K562 (cell line): ENCODE results near the gene DENND10. TPM values are rescaled to one million over a fixed set of nuclear protein-coding genes. Genes with fewer than 3 reads are reported as not detected.

ENCODE experiments used
- ARID4B ChIP-seq: sonication (generic); formaldehyde crosslinking; IDR thresholded peaks from 2 replicates; pipeline ENCODE4 v1.8.0; 2022; ENCODE audit warnings: mild to moderate bottlenecking, missing genetic modification reagents
- CBFB ChIP-seq: sonication (generic); formaldehyde crosslinking; IDR thresholded peaks from 2 replicates; pipeline ENCODE4 v1.4.0; 2020; ENCODE audit warnings: mild to moderate bottlenecking, missing genetic modification reagents
- COPS2 ChIP-seq: fragments of 450-650 bp; conservative IDR thresholded peaks from 2 replicates; pipeline ENCODE4 v1.6.1; 2016; ENCODE audit warnings: mild to moderate bottlenecking, moderate library complexity
- DLX4 ChIP-seq: fragments of 250-450 bp; sonication (Bioruptor Pico); IDR thresholded peaks from 2 replicates; pipeline ENCODE4 v1.6.1; 2021; ENCODE audit warnings: mild to moderate bottlenecking
- ESRRA ChIP-seq: fragments of 450-650 bp; IDR thresholded peaks from 2 replicates; pipeline ENCODE4 v1.6.1; 2014; ENCODE audit warnings: low read depth, mild to moderate bottlenecking, moderate library complexity, borderline replicate concordance
- FOXJ2 ChIP-seq: fragments of 200-800 bp; sonication (Bioruptor generic); IDR thresholded peaks from 2 replicates; pipeline ENCODE4 v1.6.1; 2016; ENCODE audit warnings: missing genetic modification characterization, missing compliant biosample characterization
- GATA2 ChIP-seq: sonication (generic); formaldehyde crosslinking; IDR thresholded peaks from 2 replicates; pipeline ENCODE4 v1.4.0; 2020; ENCODE audit warnings: mild to moderate bottlenecking, missing genetic modification reagents
- GTF2F1 ChIP-seq: IDR thresholded peaks from 2 replicates; pipeline ENCODE4 v1.6.1; 2011; ENCODE audit warnings: low read depth, low read length, improper control_type of control experiment
- HDAC2 ChIP-seq: fragments of 450-650 bp; IDR thresholded peaks from 2 replicates; pipeline ENCODE4 v1.6.1; 2016; ENCODE audit warnings: mild to moderate bottlenecking
- KAT7 ChIP-seq: sonication (generic); formaldehyde crosslinking; IDR thresholded peaks from 2 replicates; pipeline ENCODE4 v1.8.0; 2022; ENCODE audit warnings: missing genetic modification reagents, mild to moderate bottlenecking, borderline replicate concordance
- MIER1 ChIP-seq: fragments of 450-650 bp; IDR thresholded peaks from 2 replicates; pipeline ENCODE4 v1.6.1; 2016; ENCODE audit warnings: antibody characterized with exemption, mild to moderate bottlenecking, low read depth
- MXD1 ChIP-seq: fragments of 250-450 bp; sonication (Bioruptor Pico); IDR thresholded peaks from 2 replicates; pipeline ENCODE4 v1.8.0; 2021; ENCODE audit warnings: borderline replicate concordance, mild to moderate bottlenecking, moderate library complexity; ENCODE audit not compliant: poor library complexity, severe bottlenecking
- PML ChIP-seq: IDR thresholded peaks from 2 replicates; pipeline ENCODE4 v1.6.1; 2012; ENCODE audit warnings: low read length, inconsistent platforms
- RBM15 ChIP-seq: fragments of 200-400 bp; formaldehyde crosslinking; IDR thresholded peaks from 2 replicates; pipeline ENCODE4 v1.6.1; 2018; ENCODE audit warnings: mild to moderate bottlenecking, low read length, moderate library complexity; ENCODE audit not compliant: insufficient read depth
- SIRT6 ChIP-seq: IDR thresholded peaks from one replicate; pipeline ENCODE4 v1.6.1; 2012; ENCODE audit warnings: low read depth, mild to moderate bottlenecking, control low read depth, inconsistent platforms, low read length, moderate library complexity
- SMARCC2 ChIP-seq: fragments of 450-650 bp; IDR thresholded peaks from 2 replicates; pipeline ENCODE4 v1.6.1; 2017; ENCODE audit warnings: antibody characterized with exemption, moderate library complexity, mild to moderate bottlenecking, low read depth
- ZFP91 ChIP-seq: sonication (generic); formaldehyde crosslinking; IDR thresholded peaks from 2 replicates; pipeline ENCODE4 v1.8.0; 2022; ENCODE audit warnings: mild to moderate bottlenecking, missing genetic modification reagents
- ZNF324 ChIP-seq: fragments of 250-450 bp; sonication (Bioruptor Pico); IDR thresholded peaks from 2 replicates; pipeline ENCODE4 v1.4.0; 2020; ENCODE audit warnings: mild to moderate bottlenecking
- ZNF511 ChIP-seq: sonication (generic); formaldehyde crosslinking; IDR thresholded peaks from 2 replicates; pipeline ENCODE4 v1.8.0; 2022; ENCODE audit warnings: mild to moderate bottlenecking, missing genetic modification reagents
- polyA plus RNA-seq, 8 experiments: library from polyadenylated mRNA; depleted of rRNA in 4 of 8; stranded (reverse) in 5 of 8; unstranded in 3 of 8; fragments of >200 nt; fragmentation: Nextera tagmentation in 2 of 8; fragmentation: Illumina TruSeq in 1 of 8; extraction: Ambion mirVana in 2 of 8; extraction: Trizol in 1 of 8; gene quantifications; 2 replicates each; pipeline versions ENCODE4 v1.2.1 to v1.2.3, GENCODE V29; 2011 to 2014; ENCODE audit warnings: inconsistent platforms in 1 of 8, missing spikeins in 1 of 8
- total RNA-seq, 7 experiments: library from RNA; depleted of rRNA in 6 of 7; stranded (reverse); fragments of >200 nt in 6 of 7; fragmentation: Illumina TruSeq in 2 of 7; extraction: Trizol in 2 of 7; gene quantifications; 2 replicates each; pipeline versions ENCODE4 v1.2.1 to v1.2.3, GENCODE V29; 2011 to 2021; ENCODE audit warnings: low replicate concordance in 1 of 7

Gene DENND10
- total and polyA plus RNA-seq, 9 of the 15 experiments (the other 6 are each of a cell fraction or from before 2014, with no cell fraction given) = 9.4 to 20.0 (median 12.5) TPM

GRCh38 chr10:119080521-119081259 is 23.2 kb upstream of the DENND10 start, which contains the start of gene EIF3A (continued):
- TF ChIP-seq ARID4B (no peak; the same call in 1 of the 2 replicates), SMARCC2 (no peak), KAT7 (CRISPR knock-in tag) (no peak), CBFB (CRISPR knock-in tag) (no peak), ZFP91 (no peak), ESRRA (peak; percentile 9; the same call in 1 of the 2 replicates), RBM15 (no peak), COPS2 (no peak), DLX4 (CRISPR knock-in tag) (no peak), MXD1 (CRISPR knock-in tag) (no peak), SIRT6 (no peak), HDAC2 (no peak), ZNF324 (CRISPR knock-in tag) (no peak), FOXJ2 (no peak), GTF2F1 (peak; percentile 65; the same call in 1 of the 2 replicates), MIER1 (no peak), ZNF511 (CRISPR knock-in tag) (no peak), GATA2 (CRISPR knock-in tag) (no peak), PML (peak; percentile 69; the same call in 1 of the 2 replicates)
